NCI-H2196 treated with DMSO at 0.1 percent for 48 hours (cell line): ENCODE results near the gene FXR2.
"Not testable (repeated sequence)": the region's sequence is repeated elsewhere in the genome, so short reads cannot be mapped to it uniquely, and the experiment has no call there.

Source experiments
- DNase-seq: peaks from one replicate; lab custom pipeline; 2025; ENCODE audit not compliant: unreplicated experiment; lab: John Stamatoyannopoulos, UW

Gene FXR2

GRCh38 chr17:7629939-7630571 is 15.4 kb upstream of the FXR2 start, which contains the start of gene SHBG:
TSS of gene SHBG (plus strand) at chr17:7630135. CDS start at chr17:7630173, 38 bp downstream.
- DNase-seq, result no peak

GRCh38 chr17:7627250-7628121 is 12.8 kb upstream of the FXR2 start, which contains the start of gene SAT2:
TSS of gene SAT2 (minus strand) at chr17:7627821. CDS start at chr17:7627635, 186 bp downstream.
- DNase-seq, result peak; percentile 30

GRCh38 chr17:7626956-7627249 is 12.2 kb upstream of the FXR2 start:
- no peak for DNase-seq

- DNase-seq, result no peak
Observed at GRCh38 chr17:7626307-7626706, 11.6 kb upstream of the FXR2 start.

GRCh38 chr17:7625749-7626148 is 11.1 kb upstream of the FXR2 start:
- not testable (repeated sequence) for DNase-seq

- DNase-seq, result no peak
Observed at GRCh38 chr17:7623661-7624060, 9.0 kb upstream of the FXR2 start.

- no peak for DNase-seq
Observed at GRCh38 chr17:7620835-7621234, 6.1 kb upstream of the FXR2 start.

- DNase-seq, result no peak
Observed at GRCh38 chr17:7618608-7619007, 3.9 kb upstream of the FXR2 start.

- no peak for DNase-seq
Observed at GRCh38 chr17:7615265-7615747, 609 bp upstream of the FXR2 start.

GRCh38 chr17:7613769-7614424 is 800 bp downstream of the FXR2 start:
- DNase-seq, result no peak

GRCh38 chr17:7612294-7612640 is 2.4 kb downstream of the FXR2 start:
- no peak for DNase-seq

- no peak for DNase-seq
Observed at GRCh38 chr17:7611635-7612293, 2.9 kb downstream of the FXR2 start.

GRCh38 chr17:7610641-7611040 is 4.1 kb downstream of the FXR2 start:
- DNase-seq, result no peak

- no peak for DNase-seq
Observed at GRCh38 chr17:7606280-7606679, 8.4 kb downstream of the FXR2 start.

GRCh38 chr17:7597561-7597960 is 17.1 kb downstream of the FXR2 start:
- DNase-seq, result not testable (repeated sequence)

GRCh38 chr17:7593296-7593695 is 21.4 kb downstream of the FXR2 start:
- no peak for DNase-seq

- DNase-seq, result no peak
Observed at GRCh38 chr17:7592422-7593021, 22.2 kb downstream of the FXR2 start.

GRCh38 chr17:7591596-7591995 is 23.1 kb downstream of the FXR2 start:
- no peak for DNase-seq

GRCh38 chr17:7590743-7591142 is 24.0 kb downstream of the FXR2 start:
- no peak for DNase-seq

GRCh38 chr17:7589891-7590691 is 24.6 kb downstream of the FXR2 start, which contains the start of gene SOX15:
TSS of gene SOX15 (minus strand) at chr17:7590094. CDS start at chr17:7589676, 418 bp downstream.
- no peak for DNase-seq
